ELF-1 (cell line): ENCODE measurements around the gene CNTFR.
A peak's percentile ranks its signal among the peaks of the same experiment; 100 is the strongest.

Experiments used
- DNase-seq: peaks from one replicate; pipeline ENCODE4 v3.0.0-alpha.2; 2016; ENCODE audit warnings: low read depth, low spot score

CNTFR gene

GRCh38 chr9:34572628-34573027 is 16.9 kb downstream of the CNTFR start:
- DNase-seq: no peak

GRCh38 chr9:34572092-34572491 is 17.4 kb downstream of the CNTFR start:
- DNase-seq: no peak

- DNase-seq: no peak
Measured at GRCh38 chr9:34571481-34571810, 18.1 kb downstream of the CNTFR start.

DNA sequence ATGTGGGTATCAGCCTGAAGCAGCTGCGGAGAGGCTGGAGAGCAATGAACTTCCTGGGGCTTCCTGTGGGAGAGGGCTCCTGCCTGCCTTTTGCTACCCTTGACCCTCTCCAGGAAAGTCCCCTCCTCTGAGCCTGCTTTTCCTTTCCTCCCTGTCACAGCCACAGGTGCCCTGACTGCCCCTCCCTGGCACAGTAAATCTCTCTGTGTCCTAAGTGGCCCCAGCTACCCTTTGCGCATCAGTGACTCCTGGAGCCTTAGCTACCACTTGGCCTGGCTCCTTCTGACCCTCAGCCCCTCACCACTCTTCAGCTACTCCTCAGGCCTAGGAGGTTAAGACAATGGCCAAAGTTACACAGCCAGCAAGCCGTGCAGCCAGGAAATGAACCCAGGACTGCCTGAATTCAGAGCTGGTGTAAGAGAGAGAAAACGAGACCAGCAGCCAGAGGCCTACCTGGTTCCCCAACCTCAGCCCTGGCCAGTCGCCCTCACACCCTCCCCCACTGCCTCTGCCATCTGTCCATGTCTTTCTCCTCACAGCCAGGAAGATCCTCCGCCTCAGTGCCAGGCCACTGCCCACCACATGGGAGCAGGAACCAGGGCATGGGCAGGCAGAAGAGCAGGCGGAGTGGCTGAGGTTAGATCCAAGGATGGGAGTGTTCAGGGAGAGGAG is 18.6 kb downstream of the CNTFR start:
- no peak for DNase-seq

- peak; percentile 41 for DNase-seq
Measured at GRCh38 chr9:34570376-34570775, 19.1 kb downstream of the CNTFR start.

DNA sequence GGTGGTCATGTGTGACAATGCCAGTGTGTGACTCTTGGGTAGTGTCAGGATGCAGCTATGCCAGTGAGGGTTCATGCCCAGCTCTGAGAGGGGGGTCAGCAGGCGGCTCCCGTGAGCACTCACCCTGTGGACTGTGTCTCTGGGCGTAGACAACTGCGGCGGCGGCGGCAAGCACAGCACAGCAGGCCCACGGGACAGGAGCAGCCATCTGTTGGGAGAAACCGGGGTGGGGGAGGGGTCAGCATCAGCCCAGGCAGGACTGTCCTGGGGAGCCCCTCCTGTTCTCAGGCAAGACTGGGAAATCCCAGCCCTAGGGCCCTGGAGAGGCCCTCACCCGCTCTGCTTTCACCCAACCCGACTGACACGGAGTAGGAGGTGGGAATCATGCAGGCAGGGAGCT is 20.8 kb downstream of the CNTFR start:
- DNase-seq: no peak

GRCh38 chr9:34568133-34568532 is 21.4 kb downstream of the CNTFR start:
- DNase-seq: no peak

DNA sequence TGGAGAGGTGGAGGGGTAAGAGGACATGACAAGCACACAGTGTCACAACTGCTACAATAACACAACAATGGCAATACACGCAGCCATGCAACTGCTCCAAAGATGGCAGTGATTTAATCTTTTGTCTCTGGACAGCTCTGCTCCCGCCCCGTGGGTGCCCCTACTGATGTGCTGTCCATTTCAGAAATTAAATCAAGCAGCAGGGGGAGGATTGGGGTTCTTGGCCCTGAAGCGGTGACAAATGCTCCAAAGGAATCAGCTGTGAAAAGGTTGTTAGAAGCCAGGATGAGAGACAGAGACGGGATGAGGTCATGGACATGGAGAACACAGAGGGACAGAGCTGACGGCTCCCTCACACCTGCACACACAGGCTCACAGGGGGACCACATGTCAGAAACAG is 22.6 kb downstream of the CNTFR start:
- DNase-seq: no peak

DNA sequence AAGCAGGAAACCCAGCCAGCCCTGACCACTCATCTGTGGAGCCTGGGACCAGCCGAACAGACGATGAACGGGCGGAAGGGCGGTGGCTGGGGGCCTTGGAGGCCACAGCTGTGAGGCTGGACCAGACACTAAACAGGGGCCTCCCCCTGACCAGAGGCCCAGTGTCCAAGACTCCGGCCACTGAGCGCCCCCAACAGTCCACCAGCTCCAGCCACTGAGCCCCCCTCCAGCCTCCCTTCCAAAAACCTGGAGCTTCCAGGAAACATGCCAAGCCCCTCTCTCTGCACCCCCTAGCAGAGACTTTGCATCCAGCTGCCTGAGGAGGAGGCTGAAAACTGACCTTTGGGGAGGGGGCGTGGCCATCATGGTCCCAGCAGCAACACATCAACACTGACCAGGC is 23.2 kb downstream of the CNTFR start:
- no peak for DNase-seq

DNA sequence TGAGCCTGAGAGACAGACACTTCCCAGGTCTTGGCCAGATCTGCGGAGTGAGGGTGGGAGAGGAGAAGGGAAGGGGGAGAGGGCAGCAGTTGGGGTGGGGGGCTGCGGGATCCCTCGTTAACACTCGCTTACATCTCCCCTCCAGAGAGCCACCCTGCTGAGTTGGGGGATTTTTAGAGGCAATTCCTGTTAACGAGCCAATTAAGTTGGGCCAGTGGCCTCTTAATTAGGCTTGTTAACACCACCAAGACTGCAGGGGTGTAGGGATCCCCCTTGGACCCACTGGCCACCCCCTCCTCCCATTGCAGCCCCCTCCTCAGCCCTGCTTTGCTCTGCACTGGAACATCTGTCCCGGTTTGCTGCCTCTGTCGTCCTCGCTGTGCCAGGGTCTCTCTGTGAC is 23.7 kb downstream of the CNTFR start:
- no peak for DNase-seq

- DNase-seq: no peak
Measured at GRCh38 chr9:34564617-34565016, 24.9 kb downstream of the CNTFR start.

DNA sequence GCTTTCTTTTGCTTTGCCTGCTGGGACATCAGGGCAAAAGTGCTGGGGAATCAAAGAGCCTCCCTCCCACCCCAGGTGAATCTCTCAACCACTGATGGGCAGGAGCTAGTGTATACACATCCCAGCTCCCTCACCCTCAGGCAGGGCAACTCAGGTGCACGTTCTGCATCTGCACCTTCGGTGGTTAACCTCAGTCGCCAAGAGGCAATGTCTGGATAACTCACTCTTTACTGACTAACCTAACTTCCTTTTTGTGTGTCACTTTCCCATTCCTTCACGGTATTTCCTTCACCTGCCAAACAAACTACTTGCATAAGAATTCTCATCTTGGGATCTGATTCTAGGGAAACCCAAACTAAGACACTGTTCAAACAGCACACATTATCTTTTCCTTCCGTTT is 26.3 kb downstream of the CNTFR start:
- DNase-seq: no peak

GRCh38 chr9:34562135-34562745 is 27.3 kb downstream of the CNTFR start:
- peak; percentile 69 for DNase-seq

GRCh38 chr9:34560599-34561214 is 28.8 kb downstream of the CNTFR start:
- no peak for DNase-seq

- no peak for DNase-seq
Measured at GRCh38 chr9:34559624-34560455, 29.7 kb downstream of the CNTFR start.

- DNase-seq: peak; percentile 48
Measured at GRCh38 chr9:34558919-34559623, 30.5 kb downstream of the CNTFR start.

DNA sequence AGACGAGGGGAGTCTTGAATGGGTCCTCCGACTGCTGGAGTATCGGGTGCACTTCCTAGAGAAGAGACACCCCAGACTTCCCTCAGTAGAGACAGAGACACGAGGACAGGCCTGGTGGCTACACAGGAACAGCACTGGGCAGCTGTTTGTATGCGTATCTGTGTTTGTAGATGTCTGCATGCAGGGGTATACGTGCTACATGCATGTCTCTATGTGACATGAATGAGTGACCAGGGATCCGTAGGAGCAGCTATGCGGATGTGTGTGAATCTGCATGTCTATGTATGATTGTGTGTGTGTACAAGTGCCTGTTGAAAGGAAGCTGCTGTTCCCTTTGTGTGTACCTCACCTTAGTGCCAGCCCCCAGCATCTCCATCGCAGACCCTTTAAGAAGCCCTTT is 31.2 kb downstream of the CNTFR start:
- no peak for DNase-seq

DNA sequence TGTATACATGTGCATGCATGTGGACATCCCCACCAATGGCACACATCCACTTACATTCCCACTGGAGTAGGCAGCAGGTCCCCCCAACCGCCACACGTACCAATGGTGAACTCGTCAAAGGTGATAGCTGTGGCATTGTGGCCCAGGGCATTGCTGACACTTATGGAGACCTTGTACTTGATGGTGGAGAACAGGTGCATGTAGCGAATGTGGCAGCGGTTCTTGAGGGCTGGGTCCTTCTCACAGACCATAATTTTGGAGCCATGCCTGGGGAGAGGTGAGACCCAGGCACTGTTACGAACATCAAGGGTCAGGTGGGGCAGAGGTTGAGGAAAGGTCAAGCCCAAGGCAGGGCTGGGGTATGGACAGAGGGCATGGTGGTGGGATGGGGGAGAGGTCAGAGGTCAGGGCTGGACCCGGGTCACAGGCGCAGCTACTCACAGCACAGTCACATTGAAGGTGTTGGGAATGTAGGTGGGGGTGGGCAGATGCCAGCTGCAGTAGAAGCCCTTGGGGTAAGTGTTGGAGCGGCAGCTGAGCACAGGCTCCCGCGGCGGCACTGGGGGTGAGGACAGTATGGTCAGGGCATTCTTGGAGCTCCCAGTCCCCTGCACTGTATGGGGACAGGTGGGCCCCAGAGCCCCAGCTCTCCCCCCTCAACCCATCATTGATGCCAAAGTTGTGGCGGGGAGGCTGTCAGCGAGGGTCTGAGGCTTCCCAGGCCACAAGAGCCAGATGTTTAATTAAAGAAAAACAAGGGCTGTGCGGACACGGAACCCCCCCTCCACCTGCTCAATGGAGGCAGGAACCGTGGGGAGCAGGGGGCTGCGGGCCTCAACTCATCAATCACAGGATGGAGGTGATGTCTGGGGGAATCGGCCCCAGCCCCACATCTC is 31.9 kb downstream of the CNTFR start:
- no peak for DNase-seq

GRCh38 chr9:34556949-34557348 is 32.6 kb downstream of the CNTFR start:
- no peak for DNase-seq

- DNase-seq: no peak
Measured at GRCh38 chr9:34555936-34556525, 33.5 kb downstream of the CNTFR start.
